Eye (tissue), 1 donor: ENCODE data around the gene PKP4.

Source experiments
- DNase-seq: peaks from one replicate; pipeline ENCODE4 v3.0.0-alpha.2; 2015

Gene PKP4

GRCh38 chr2:158656492-158657229, 199.9 kb downstream of the PKP4 start:
- peak; percentile 30 for DNase-seq

GRCh38 chr2:158658396-158658795, 201.6 kb downstream of the PKP4 start:
- DNase-seq: no peak

DNA sequence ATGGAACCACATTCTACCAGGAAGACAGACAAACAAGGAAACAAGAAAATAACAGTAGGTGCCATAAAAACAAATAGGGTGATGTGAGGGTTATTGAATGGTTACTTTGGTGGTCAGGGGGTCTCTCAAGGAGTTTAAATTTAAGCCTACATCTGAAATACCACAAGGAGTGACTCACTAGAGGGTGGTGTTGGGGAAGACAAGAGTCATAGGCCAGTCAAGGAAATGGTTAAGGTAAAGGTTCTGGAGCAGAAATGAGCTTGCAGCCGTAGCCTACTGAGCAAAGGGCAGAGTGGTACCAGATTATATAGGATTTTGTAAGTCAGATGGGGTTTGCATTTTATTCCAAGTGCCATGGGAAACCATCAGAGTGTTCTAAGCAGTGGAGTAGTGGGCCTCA, 202.7 kb downstream of the PKP4 start:
- DNase-seq: no peak

DNA sequence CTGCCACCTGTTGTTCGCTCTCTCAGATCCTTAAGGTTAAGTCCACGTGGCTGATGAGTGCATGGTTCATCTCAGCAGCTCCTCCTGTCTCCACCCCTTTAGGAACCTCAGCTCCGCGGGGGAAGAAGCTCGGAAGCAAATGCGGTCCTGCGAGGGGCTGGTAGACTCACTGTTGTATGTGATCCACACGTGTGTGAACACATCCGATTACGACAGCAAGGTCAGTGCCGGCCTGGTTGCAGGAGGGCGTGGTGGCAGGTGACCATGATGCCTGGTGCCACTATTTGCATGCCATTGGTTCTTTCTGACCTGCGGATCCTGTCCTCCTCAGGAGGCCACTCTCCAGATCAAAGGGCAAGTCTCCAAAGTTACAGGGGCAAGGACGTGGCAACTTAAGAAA, 204.5 kb downstream of the PKP4 start:
- DNase-seq: no peak

GRCh38 chr2:158662421-158662820, 205.7 kb downstream of the PKP4 start:
- no peak for DNase-seq

DNA sequence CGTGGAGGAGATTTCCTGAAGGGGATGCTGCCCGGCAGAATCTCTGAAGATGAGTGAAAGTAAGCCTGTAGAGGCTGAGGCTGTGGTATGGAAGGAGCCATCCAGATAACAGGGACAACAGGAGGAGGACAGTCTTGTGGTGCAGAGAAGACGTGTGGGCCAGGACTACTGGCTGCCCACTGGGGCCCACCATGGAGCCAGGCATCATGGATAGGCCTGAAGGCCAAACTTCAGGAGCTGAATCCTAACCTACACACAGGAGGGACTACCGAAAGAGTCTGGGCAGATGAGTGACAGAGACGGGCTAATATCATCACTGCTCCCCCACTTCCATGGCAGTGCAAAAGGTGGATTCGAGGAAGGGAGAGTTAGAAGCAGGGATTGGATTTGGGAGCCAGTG, 207.0 kb downstream of the PKP4 start:
- DNase-seq: no peak

DNA sequence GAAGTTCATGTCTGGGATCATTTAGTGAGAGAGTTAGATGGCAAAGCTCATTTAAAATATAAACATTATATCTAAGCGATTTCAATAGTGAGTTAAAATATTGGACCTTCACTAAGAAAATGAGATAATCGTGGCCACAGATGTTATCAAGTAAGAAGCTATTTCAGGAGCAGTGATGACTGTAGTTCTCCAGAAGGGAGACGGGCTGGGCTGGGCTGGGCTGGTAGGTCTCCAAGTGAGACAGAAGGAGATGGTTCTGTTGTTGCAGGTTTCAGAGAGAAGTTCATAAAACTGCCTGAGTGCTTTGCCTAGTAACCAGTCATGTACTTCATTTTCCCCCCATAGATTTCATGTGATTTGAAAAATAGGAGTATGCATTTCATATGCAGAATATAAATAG, 208.2 kb downstream of the PKP4 start:
- no peak for DNase-seq

DNA sequence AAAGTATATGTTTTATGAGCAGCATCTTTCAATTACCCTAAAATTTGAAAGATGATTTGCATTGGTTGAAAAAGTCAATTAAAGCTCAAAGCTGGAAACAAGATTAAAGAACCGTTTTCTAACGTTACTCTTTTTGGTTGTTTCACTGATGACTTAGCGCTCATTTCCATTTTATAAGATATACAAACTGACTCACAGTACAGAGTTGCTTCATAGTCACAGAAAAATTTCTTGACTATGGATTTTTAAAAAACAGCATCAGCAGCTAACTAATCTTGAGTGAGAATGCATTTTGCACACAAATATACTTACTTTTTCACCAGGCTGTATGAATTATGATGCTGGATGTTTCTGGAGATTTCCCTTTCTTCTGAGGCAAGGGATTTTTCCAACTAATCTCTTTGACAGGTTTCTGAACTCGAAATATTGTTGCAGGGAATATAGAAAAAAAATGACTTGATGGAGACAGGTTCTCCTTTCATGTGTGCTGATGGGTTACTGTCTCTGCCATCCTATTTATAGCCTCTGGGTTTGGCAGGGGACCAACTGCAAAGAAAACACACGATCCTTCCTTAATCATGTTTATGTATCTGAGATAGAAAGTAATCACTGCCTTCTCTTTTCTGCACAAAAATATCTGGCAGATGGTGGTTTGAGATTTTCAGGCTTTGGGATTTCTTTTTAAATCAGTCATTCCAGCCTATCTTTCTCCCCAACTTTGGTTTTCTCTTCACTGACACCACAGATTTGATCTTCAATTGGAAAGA, 209.0 kb downstream of the PKP4 start:
- DNase-seq: peak; percentile 13

DNA sequence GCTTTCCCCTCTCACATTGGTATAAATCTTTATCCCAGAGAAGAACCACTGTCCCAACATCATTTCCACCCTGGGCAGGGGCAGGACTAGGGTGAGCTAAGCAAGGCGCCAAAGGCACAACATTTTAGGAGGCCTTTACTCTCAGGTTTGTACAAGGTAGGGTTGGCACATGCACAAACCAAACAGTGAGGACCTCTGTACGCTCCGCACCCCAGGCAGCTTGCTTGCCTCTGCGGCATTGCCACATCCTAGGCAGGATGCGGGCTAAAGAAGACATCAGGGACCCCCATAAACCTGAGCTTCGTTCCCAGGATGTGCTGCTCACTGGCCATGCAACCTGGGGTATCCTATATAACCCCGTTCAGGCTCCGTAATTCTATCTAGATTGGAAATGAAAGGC, 210.2 kb downstream of the PKP4 start:
- no peak for DNase-seq

DNA sequence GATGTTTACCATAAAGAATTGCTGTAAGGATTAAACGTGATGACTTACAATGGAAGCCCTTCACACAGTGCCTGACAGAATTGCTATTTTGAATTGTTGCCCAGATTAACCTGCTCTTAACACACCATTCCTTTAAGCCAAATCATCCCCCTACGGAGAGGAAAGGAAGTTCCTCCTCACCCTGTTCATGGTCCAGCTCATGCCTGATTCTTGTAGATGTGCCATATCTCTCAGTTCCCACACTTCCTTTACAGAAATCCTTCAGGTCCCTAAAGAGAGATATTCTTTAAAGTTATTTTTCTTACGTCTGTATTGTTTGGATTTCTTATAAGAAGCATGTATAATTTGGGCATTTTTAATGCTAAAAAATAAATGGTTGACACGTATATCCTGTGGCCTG, 210.8 kb downstream of the PKP4 start:
- no peak for DNase-seq

DNA sequence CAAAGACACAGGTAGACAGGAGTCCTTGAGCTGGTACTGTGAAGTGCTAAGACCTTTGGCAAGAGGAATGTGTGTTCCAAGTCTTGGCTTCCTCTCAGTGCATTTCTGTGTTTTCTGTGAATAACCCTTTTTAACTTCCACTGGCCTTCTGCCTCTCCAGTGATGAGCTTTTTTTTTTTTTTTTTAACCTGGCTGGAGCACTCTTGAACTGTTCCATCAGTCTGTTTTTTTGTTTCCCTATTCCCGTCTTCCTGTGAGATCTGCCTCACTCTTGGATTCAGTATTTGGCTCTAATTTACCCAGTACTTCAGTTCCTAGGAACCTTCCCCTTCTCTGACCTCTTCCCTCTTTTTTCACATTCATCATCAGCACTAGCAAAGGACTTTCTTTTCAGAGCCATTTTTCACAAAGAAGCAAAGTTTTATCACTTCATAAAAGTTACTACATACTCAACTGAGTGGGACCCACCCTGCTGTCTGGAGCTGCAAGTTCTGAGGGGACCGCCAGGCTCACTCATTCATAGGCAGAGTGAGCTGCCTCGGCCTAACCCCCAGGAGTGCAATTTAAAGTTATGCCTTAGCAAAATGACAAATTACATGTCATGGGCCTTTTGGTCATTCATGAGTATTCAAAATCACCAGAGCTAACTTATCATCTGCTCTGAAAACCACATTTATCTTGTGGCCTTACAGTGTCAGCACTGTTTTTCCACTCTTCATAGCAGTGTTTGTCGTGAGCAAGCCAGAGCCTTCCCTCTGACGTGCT, 211.4 kb downstream of the PKP4 start:
- no peak for DNase-seq

GRCh38 chr2:158670292-158670691, 213.5 kb downstream of the PKP4 start:
- no peak for DNase-seq

GRCh38 chr2:158671360-158672245, 214.9 kb downstream of the PKP4 start:
- DNase-seq: no peak

- DNase-seq: no peak
Measured at GRCh38 chr2:158676295-158676694, 219.5 kb downstream of the PKP4 start.

GRCh38 chr2:158676696-158677095, 219.9 kb downstream of the PKP4 start:
- no peak for DNase-seq

GRCh38 chr2:158677542-158677941, 220.8 kb downstream of the PKP4 start:
- DNase-seq: no peak

DNA sequence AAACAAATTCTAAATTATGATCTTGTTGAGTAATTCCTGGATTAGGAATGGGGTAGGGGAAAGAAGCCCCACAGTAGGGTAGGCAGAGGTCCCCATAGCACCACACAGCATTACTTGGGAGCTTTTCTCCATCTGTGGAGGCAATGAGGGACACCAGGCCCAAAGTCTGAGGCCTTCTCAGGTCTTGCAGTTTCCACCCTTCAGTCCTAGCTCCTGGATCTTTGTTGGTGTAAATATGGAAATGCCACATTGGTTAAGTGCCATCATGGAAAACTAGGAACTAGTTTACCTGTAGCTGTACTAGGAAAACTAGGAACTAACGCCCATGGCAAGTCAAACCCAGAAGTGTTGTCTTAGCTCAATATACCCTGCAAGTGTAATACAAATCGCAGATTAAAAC, 225.1 kb downstream of the PKP4 start:
- DNase-seq: no peak

- DNase-seq: no peak
Measured at GRCh38 chr2:158685646-158686045, 228.9 kb downstream of the PKP4 start.

DNA sequence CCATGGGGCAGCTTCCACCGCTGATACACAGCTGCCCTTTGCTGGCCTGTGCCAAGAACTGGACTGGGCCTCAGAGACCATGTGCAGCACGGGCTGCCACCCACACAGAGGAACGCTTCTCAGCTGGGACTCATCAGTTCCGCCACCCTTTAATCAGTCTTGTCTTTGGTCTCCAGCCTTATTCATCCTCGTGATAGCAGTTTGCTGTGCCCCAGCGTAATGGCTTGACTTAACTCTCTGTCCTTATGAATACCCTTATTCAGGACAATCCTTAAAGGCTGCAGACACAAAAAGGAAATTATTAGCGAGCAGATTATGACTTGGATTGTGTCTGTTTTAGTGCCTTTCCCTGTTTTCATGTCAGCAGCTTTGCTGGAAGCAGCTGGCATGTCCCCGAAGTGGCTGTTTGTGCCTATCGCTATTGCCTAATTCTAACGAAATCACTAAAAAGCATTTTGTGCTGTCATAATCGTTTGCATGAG, 229.5 kb downstream of the PKP4 start:
- DNase-seq: peak; percentile 82

DNA sequence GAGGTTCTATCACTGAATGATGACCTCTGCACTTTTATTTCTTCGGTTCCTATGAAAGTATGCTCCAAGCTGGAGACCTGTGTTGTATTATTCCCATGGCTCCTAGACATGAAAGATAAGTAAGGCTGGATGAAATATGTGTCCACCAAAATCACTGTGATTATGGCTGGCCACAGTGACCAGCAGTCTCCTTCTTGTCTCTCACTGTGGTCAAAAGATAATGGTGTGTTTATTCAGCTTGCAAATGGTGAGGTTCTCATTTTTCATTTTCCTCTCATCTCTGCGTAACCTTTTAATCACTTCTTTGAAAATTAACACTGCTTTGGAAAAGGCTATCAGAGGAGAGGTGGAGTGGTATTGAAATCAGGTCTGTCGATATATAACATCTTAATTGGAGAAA, 230.6 kb downstream of the PKP4 start:
- DNase-seq: no peak

DNA sequence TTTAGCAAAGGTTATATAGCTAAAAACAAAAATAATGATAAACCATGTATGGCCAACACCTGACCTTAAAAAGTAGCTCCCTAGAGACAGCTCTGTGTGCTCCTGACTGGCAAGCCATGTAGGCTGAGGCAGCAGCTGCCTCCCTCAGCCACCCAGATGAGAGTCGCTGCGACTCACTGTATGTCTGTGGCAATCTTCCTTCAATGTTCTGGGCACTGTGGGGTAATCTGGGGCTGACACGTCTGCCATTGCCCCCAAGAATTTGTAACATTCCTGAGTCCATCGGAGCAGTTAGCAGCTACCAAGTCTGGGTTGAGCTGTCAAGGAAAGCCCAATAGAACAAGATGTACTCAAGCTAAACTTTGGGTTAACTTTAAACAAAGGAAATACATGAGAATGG, 232.0 kb downstream of the PKP4 start:
- DNase-seq: no peak

- DNase-seq: no peak
Measured at GRCh38 chr2:158689391-158689790, 232.6 kb downstream of the PKP4 start.

DNA sequence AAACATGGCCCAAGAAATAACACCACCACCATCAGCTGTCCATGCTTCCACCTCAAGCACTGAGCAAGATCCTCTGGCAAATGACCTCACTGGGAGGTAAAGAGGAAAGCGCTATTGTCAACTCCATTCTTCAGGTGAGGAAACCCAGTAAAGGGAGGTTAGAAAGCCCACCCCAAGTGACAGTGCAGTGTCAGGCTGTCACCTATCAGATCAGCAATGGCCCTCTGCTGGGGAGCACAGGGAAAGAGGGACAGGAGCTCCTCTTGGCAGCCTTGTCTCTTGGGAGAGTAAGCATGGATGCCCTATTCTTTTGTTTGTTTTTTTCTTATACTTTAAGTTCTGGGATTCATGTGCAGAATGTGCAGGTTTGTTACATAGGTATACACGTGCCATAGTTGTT, 234.1 kb downstream of the PKP4 start:
- no peak for DNase-seq
